Activated B cell treated with CpG ODN at 0.5 μM for 24 hours (primary cell): ENCODE measurements around the gene ERVMER34-1. TPM values are rescaled to one million over a fixed set of nuclear protein-coding genes. Genes with fewer than 3 reads are reported as not detected.

ENCODE experiments used
- ATAC-seq: fragments of 200-7000 bp; cut with Tn5 transposase; one replicate; pipeline ENCODE4 v1.10.0; 2021; ENCODE audit warnings: low read depth, mild to moderate bottlenecking, moderate library complexity
- CTCF ChIA-PET: fragments of 350-600 bp; sonication (Branson Sonifier 250); formaldehyde crosslinking; loops from one replicate; lab custom pipeline; 2021; ENCODE audit warnings: antibody characterized with exemption; lab: Charles Lee
- POLR2A ChIA-PET: fragments of 350-600 bp; sonication (Branson Sonifier 250); formaldehyde crosslinking; loops from one replicate; lab custom pipeline; 2021; ENCODE audit warnings: antibody characterized with exemption; lab: Charles Lee
- DNase-seq: peaks from one replicate; pipeline ENCODE4 v3.0.0; 2022
- H3K27ac Mint-ChIP-seq: one replicate; pipeline ENCODE4 v1.8.0; 2020; ENCODE audit warnings: mixed read lengths
- H3K27me3 Mint-ChIP-seq: one replicate; pipeline ENCODE4 v1.8.0; 2021; ENCODE audit warnings: mixed read lengths
- H3K36me3 Mint-ChIP-seq: one replicate; pipeline ENCODE4 v1.8.0; 2021; ENCODE audit warnings: low read depth, mixed read lengths
- H3K4me1 Mint-ChIP-seq: one replicate; pipeline ENCODE4 v1.8.0; 2021; ENCODE audit warnings: mixed read lengths
- H3K4me3 Mint-ChIP-seq: one replicate; pipeline ENCODE4 v1.8.0; 2020; ENCODE audit warnings: mild to moderate bottlenecking, mixed read lengths
- H3K9me3 Mint-ChIP-seq: one replicate; pipeline ENCODE4 v1.8.0; 2020; ENCODE audit warnings: mixed read lengths
- CTCF ChIP-seq: fragments of 200-600 bp; IDR thresholded peaks from one replicate; pipeline ENCODE4 v1.8.0; 2022; ENCODE audit warnings: antibody characterized with exemption, mild to moderate bottlenecking
- intact Hi-C: fragments of 100-400 bp; cut with micrococcal nuclease; formaldehyde crosslinking; loops from one replicate; pipeline ENCODE4 v1.15.1; 2024
- total RNA-seq: library from RNA; stranded (reverse); gene quantifications from 2 replicates; pipeline ENCODE4 v1.2.3, GENCODE V29; 2022

ERVMER34-1 gene
- total RNA-seq, 1 donor from 2014 or later = not detected

DNA sequence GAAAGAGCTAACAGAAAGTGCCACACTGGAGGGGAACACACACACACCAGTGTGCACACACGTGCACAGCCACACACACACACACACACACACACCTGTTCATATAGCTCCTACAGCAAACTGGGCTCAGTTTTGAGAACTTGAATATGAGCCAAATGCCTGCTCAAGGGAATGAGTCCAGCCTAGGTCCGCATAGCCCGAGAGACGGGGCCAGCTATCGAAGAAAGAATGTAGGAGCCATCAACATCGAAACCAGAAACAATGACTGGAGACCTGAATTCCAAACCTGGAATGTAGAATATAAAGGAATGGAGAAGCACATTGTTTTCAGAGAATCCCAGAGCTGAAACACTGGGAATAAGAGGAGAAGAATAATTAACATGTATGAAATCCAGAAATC is 37.6 kb upstream of the ERVMER34-1 start:
- ChIA-PET POLR2A (no interaction called here), CTCF (no interaction called here)
- no peak for ATAC-seq
- intact Hi-C loops = no loop called here
- Mint-ChIP-seq H3K27ac (no peak overlapping the region), H3K9me3 (no peaks in the 10 kb centered on the region), H3K4me1 (no peaks in the 10 kb centered on the region), H3K4me3 (no peak overlapping the region), H3K27me3 (peaks cover 2% of the 10 kb centered on the region), H3K36me3 (no peaks in the 10 kb centered on the region)
- no peak for TF ChIP-seq CTCF
- DNase-seq = no peak

- ChIA-PET POLR2A (no interaction called here), CTCF (no interaction called here)
- intact Hi-C loops = no loop called here
- DNase-seq = no peak
- no peak overlapping the region for H3K27ac Mint-ChIP-seq
- H3K4me3 Mint-ChIP-seq = no peak overlapping the region
- TF ChIP-seq CTCF = no peak
- no peak for ATAC-seq
- peaks cover 7% of the 10 kb centered on the region for H3K27me3 Mint-ChIP-seq
- no peaks in the 10 kb centered on the region for H3K9me3 Mint-ChIP-seq
- H3K36me3 Mint-ChIP-seq = no peaks in the 10 kb centered on the region
- no peaks in the 10 kb centered on the region for H3K4me1 Mint-ChIP-seq
These were observed 31.8 kb upstream of the ERVMER34-1 start for GRCh38 chr4:52783069-52783468.

GRCh38 chr4:52780617-52781354 is 29.6 kb upstream of the ERVMER34-1 start:
- H3K4me3 Mint-ChIP-seq = no peak overlapping the region
- CTCF ChIA-PET = no interaction called here
- H3K27ac Mint-ChIP-seq = no peak overlapping the region
- no peaks in the 10 kb centered on the region for H3K9me3 Mint-ChIP-seq
- POLR2A ChIA-PET = no interaction called here
- no peak for ATAC-seq
- TF ChIP-seq CTCF = no peak
- no peak for DNase-seq
- no peaks in the 10 kb centered on the region for H3K4me1 Mint-ChIP-seq
- intact Hi-C loops = no loop called here
- peaks cover 20% of the 10 kb centered on the region for H3K27me3 Mint-ChIP-seq
- H3K36me3 Mint-ChIP-seq = no peaks in the 10 kb centered on the region

- no peak for DNase-seq
- no peak for ATAC-seq
- Mint-ChIP-seq H3K9me3 (no peaks in the 10 kb centered on the region), H3K27me3 (peaks cover 23% of the 10 kb centered on the region), H3K4me1 (no peaks in the 10 kb centered on the region), H3K36me3 (no peaks in the 10 kb centered on the region), H3K27ac (no peak overlapping the region), H3K4me3 (no peak overlapping the region)
- TF ChIP-seq CTCF = no peak
- POLR2A ChIA-PET = no interaction called here
- intact Hi-C loops = no loop called here
- CTCF ChIA-PET = interaction anchor here (0.9 kb wide), 1 partner anchor 235 kb away, joined by 4 read pairs; no protein-coding TSS in a partner anchor
These were observed 29.0 kb upstream of the ERVMER34-1 start for GRCh38 chr4:52780206-52780605.

- DNase-seq (no peak), ATAC-seq (no peak)
- Mint-ChIP-seq H3K4me1 (peaks cover 5% of the 10 kb centered on the region), H3K27me3 (peaks cover 25% of the 10 kb centered on the region), H3K9me3 (no peaks in the 10 kb centered on the region), H3K36me3 (no peaks in the 10 kb centered on the region), H3K27ac (no peak overlapping the region), H3K4me3 (no peak overlapping the region)
- POLR2A ChIA-PET = no interaction called here
- intact Hi-C loops = no loop called here
- TF ChIP-seq CTCF = no peak
- CTCF ChIA-PET = no interaction called here
These were observed 9.0 kb upstream of the ERVMER34-1 start for GRCh38 chr4:52760256-52760655.
